Mesodermal cell (in vitro differentiated cells): ENCODE data around the gene CDC42BPB.

Source experiments
- H3K27ac ChIP-seq: 2 replicates; pipeline ENCODE4 v1.7.0; 2013; ENCODE audit warnings: mild to moderate bottlenecking, low read depth, low read length, moderate library complexity; ENCODE audit not compliant: severe bottlenecking
- H3K36me3 ChIP-seq: 2 replicates; pipeline ENCODE4 v1.7.1; 2013; ENCODE audit warnings: mild to moderate bottlenecking, low read length, moderate library complexity; ENCODE audit not compliant: control insufficient read depth, insufficient read depth
- H3K4me1 ChIP-seq: one replicate; pipeline ENCODE4 v1.7.1; 2013; ENCODE audit warnings: mild to moderate bottlenecking, low read length; ENCODE audit not compliant: insufficient read depth, control insufficient read depth, poor library complexity, severe bottlenecking
- H3K4me3 ChIP-seq: 2 replicates; pipeline ENCODE4 v1.7.0; 2013; ENCODE audit warnings: low read length, control low read depth, mild to moderate bottlenecking; ENCODE audit not compliant: insufficient read depth, poor library complexity, severe bottlenecking; ENCODE audit errors: extremely low read depth
- H3K9me3 ChIP-seq: 2 replicates; pipeline ENCODE4 v1.7.1; 2013; ENCODE audit warnings: mild to moderate bottlenecking, low read length, moderate library complexity; ENCODE audit not compliant: control insufficient read depth
- WGBS, 2 experiments: methylation state at CpG; one replicate each; pipeline ENCODE4 v1.1.5; 2013; ENCODE audit warnings: missing lambda C conversion rate in 2 of 2; ENCODE audit not compliant: insufficient coverage in 2 of 2; 5-methylcytosine and 5-hydroxymethylcytosine counted together

CDC42BPB gene

DNA sequence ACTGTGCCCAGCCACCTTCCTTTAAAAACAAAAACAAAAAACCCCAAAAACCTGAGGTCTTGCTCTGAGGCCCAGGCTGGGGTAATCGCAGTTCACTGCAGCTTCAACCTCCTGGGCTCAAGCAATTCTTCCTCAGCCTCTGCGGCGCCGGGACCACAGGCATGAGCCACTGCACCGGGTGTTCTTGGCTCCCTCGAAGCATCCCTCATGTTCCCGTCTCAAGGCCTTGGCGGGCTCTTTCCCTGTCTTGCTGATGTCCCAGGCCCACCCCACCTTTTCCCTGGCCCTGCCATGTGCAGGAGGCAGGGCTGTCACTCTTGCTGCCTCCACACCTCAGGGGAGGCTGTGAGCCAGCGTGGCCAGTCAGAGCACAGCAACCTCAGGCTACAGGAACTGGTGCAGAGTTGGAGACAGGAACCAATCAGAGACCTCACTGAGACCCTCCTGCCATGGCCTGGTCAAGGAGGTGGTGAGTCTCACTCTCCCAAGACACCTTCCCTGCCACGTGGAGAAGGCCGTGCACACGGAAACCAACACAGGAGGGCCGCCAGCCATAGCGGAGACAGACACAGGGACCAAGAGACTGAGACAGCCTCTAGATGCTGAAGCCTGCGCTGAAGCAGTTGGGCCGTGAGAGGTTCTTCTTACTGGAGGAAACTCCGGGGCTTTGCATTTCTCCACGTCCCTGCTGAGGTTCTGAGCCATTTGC, 140.8 kb downstream of the CDC42BPB start:
- no peaks in the 10 kb centered on the region for H3K4me1 ChIP-seq
- WGBS, 2 experiments: 90 to 91% methylated on average over 18 of the region's 18 CpGs
- no peak overlapping the region for H3K4me3 ChIP-seq
- peaks cover 9% of the 10 kb centered on the region for H3K9me3 ChIP-seq
- no peaks in the 10 kb centered on the region for H3K36me3 ChIP-seq
- no peak overlapping the region for H3K27ac ChIP-seq

DNA sequence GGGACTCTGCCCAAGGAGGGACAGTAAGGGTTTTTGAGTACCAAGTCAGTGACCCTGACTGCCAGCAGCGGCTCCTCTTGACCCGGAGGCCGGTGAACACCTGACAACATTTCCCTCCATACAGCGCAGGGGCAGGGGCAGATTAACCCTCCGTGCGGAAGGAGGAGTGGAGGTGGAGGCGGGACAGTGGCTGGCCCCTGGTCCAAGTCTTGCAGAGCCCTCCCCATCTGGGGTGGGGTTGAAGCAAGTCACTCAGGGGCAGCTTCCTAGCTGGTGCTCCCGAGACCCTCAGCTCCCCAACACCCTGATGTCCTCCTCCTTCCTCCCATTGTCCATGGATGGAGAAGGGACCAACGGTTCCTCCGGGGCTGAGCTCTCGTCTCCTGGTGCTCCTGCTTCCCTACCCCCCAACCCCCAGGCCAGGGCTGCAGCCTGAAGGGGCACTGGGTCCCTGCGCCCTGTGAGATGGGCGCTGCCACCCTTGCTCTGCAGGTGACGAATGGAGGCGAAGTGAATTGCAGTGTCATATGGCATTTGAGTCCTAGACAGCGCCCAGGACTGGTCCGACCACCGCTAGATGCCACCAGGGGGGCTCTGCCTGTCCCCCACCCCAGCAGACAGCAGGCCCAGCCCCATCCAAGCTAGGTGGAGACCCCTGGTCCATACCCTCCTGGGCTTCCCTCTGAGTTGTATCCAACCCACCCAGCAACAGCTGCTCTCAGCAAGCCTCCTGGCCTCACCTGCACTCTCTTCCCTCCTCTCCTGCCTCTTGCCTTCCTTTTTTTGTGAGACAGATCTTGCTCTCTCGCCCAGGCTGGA, 141.8 kb downstream of the CDC42BPB start:
- Histone ChIP-seq H3K4me3 (no peak overlapping the region), H3K4me1 (no peaks in the 10 kb centered on the region), H3K36me3 (no peaks in the 10 kb centered on the region), H3K27ac (no peak overlapping the region), H3K9me3 (peaks cover 3% of the 10 kb centered on the region)
- 90 to 94% methylated on average over 11 to 15 of the region's 19 CpGs for WGBS, 2 experiments

DNA sequence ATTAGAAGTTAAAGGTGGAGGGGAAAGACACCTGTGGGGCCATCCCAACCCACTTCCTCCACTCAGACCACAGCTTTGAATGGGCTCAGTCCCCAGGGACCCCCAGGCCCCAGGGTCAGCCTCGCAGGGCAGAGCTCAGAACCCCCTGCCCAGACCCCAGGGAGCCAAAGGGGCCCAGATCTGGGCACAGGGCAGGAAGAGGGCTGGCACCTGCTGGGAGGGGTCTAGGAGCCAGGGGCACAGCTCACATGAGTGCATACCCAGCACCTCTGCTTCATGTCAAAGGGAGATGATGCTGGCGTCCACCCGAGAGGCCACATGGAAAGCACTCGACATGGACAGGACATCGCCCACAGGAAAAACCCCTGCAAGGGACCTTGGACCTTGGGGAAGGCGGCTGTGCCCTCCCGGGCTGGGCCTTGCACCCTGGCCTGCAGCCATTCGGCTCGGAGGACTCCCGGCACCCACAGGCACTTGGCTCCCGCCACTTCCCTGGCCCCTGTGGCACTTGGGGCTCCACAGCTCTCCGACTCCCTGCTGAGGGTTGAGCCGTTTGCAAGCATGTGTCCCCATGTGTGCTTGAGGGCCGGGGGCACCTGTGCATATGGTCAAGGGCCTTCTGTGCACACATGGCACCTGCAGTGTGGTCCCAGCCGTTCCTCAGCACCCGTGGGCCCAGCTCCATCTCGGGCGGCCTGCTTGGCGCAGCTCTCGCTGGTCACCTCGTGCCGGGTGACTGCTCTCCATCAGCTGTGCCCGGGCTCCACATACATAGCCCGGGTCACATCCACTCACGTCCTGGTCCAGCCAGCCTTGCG, 142.7 kb downstream of the CDC42BPB start:
- Histone ChIP-seq H3K9me3 (no peaks in the 10 kb centered on the region), H3K36me3 (no peaks in the 10 kb centered on the region), H3K27ac (no peak overlapping the region), H3K4me3 (no peak overlapping the region), H3K4me1 (no peaks in the 10 kb centered on the region)
- WGBS, 2 experiments: 92 to 95% methylated on average over 24 to 26 of the region's 26 CpGs

DNA sequence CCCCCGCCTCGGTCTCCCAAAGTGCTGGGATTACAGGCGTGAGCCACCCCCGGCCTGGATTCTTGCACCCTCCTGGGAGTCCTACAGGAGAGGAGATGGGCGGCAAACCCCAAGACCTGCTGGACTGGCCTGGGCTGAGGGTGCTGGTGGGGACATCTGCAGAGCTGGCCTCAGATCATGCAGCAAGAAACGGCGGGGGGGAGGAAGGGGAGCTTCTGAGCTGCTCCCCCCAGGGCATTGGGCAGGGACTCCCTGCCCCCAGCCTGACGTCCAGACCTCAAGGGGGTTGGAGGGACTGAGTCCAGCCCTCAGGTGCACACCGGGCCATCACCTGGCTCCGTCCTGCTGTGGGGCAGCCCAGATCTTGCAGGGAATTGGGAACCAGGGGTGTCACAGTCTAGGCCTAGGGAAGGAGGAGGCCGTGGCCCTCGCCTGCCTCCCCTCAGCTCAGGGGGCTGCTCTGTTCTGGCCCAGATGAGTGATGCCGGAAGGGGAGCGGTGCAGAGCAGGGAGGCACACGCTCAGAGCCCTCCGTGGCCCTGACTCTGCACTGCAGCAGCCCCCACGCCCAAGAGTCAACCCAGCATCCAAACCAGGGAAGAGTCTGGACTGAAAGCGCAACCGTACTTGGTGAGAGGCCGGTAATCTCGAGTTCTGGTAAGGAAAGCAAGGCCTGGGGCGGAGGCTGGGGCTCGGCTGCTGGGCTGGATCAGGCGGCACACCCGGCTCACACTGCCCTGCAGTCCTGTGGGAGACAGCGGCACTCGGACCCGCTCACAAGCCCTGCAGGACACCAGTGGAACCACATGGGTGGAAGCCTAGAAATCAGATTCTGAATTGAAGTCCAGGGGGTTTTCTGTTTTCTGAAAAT, 143.8 kb downstream of the CDC42BPB start:
- H3K27ac ChIP-seq: no peak overlapping the region
- H3K4me1 ChIP-seq: no peaks in the 10 kb centered on the region
- WGBS, 2 experiments: 92 to 96% methylated on average over 23 to 25 of the region's 28 CpGs
- no peak overlapping the region for H3K4me3 ChIP-seq
- no peaks in the 10 kb centered on the region for H3K9me3 ChIP-seq
- no peaks in the 10 kb centered on the region for H3K36me3 ChIP-seq

DNA sequence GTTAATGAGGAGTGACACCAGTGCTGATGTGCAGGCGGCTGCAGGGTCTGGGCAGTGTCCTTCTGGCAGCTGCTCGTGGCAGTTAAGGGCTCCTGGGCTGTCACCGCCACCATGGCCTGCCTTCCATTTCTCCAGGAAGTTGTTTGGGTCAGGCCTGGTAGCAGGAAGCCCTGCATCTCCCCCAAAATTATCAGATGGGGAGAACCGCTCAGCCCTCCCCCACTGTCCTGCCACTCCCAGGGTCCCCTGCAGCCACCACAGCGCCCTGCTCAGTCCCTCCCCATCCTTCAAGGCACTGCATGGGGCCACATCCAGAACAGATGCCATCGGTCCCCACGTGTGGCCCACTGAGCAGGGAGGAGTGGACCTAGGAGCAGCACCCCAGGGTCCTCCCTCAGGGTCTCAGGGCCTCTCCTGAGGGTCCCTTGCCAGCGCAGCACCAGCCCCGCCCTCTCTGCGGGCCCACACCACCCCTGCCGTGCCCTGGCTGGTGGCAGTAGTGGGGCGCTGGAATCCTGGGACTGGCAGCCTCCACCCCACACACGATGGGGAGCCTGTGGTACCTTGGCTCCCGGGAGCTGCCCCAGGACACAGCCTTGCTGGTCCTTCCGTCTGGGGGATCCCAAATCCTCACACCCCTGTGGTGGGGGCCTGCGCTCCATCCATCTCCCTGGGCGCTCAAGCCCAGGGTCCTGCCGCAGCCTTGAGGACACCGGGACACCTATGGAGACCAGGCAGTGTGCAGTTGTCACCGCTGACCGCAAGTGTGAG, 145.2 kb downstream of the CDC42BPB start:
- Histone ChIP-seq H3K9me3 (no peaks in the 10 kb centered on the region), H3K36me3 (peaks cover 10% of the 10 kb centered on the region), H3K4me1 (no peaks in the 10 kb centered on the region), H3K4me3 (no peak overlapping the region), H3K27ac (no peak overlapping the region)
- 91 to 94% methylated on average over 17 to 20 of the region's 21 CpGs for WGBS, 2 experiments

DNA sequence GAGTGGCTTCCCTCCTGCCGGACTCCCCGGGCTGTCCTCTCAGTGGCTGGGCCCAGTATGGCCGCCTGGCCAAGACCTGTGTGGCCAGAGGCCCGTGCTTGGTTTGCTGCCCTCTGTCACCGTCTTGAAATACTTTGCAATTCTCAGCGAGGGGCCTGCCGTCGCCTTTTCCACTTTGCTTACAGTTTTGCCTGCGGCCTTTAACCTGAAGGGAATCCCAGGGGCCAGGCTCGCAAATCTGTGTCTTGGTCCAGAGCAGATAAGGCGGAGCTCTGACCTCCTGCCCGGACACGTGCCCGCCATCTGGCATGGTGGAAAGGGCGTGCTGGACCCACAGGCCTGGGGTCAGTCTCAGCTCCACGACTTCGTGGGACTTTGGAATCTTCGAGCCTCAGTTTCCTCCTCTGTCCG, 145.8 kb downstream of the CDC42BPB start:
- H3K36me3 ChIP-seq: peaks cover 16% of the 10 kb centered on the region
- H3K27ac ChIP-seq: no peak overlapping the region
- H3K4me3 ChIP-seq: no peak overlapping the region
- H3K4me1 ChIP-seq: no peaks in the 10 kb centered on the region
- 92 to 93% methylated on average over 19 of the region's 19 CpGs for WGBS, 2 experiments
- H3K9me3 ChIP-seq: peaks cover 3% of the 10 kb centered on the region

DNA sequence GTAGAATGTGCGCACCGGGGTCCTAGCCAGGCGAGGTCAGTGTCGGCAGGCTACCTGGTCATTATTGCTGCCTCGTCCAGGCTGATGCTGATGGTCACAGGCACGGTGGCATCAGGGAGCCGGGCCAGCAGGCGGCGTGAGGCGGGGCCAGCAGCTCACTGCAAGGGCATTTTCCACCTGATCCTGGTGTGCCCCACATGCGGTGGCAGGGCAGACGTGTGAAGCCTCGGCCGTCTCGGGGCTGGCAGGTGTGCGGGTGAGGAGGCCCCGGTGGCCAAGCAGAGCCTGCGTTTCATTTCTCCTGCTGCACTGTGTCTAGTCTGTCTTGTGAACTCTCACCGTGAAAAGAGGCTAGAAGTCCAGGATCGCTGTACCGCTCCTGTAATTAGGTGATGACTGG, 146.9 kb downstream of the CDC42BPB start:
- H3K27ac ChIP-seq: no peak overlapping the region
- peaks cover 25% of the 10 kb centered on the region for H3K36me3 ChIP-seq
- H3K4me3 ChIP-seq: no peak overlapping the region
- peaks cover 4% of the 10 kb centered on the region for H3K9me3 ChIP-seq
- WGBS, 2 experiments: 87 to 93% methylated on average over 17 to 19 of the region's 21 CpGs
- no peaks in the 10 kb centered on the region for H3K4me1 ChIP-seq

DNA sequence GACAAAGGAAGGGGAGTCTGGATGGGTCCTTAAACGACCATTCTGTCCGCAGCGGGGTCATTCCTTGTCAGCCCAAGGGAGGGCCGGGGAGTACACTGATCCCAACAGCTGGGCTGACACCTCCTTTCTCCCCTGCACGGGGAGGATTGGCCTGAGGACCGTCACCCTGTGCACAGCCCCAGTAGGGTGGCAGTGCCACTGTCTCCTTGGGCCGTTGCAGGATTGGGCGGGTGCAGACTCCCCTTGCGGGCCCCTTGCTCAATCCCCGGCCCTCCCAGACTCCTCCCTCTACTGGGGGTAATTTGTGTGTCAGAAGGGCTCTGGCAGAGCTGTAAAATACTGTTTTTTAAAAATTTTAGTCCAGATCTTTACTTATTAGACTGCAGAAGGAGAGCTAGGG, 147.4 kb downstream of the CDC42BPB start:
- peaks cover 31% of the 10 kb centered on the region for H3K36me3 ChIP-seq
- H3K9me3 ChIP-seq: peaks cover 4% of the 10 kb centered on the region
- H3K4me1 ChIP-seq: no peaks in the 10 kb centered on the region
- H3K27ac ChIP-seq: no peak overlapping the region
- 93 to 95% methylated on average over 7 of the region's 10 CpGs for WGBS, 2 experiments
- no peak overlapping the region for H3K4me3 ChIP-seq

DNA sequence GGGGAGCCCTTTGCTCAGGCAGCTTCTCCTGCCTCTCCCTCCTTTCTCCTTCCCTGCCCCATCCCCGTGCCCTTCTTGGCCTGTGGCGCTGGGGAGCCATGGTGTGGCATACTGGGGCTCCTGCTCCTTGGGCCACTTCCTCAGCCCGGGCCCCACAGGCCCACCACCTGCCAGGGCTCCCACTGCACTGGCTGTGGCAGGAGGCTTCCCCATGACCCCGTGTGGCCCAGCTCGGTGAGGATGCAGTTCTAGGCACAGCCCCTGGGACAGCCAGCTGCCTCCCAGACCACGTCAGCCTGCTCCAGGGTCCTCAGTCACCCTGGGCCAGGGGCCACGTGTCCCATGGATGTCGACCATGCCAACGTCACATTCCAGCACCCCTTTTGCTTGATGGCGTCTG, 147.9 kb downstream of the CDC42BPB start:
- Histone ChIP-seq H3K4me1 (no peaks in the 10 kb centered on the region), H3K36me3 (peaks cover 31% of the 10 kb centered on the region), H3K27ac (no peak overlapping the region), H3K9me3 (peaks cover 4% of the 10 kb centered on the region), H3K4me3 (no peak overlapping the region)
- 86 to 97% methylated on average over 2 to 10 of the region's 10 CpGs for WGBS, 2 experiments
